HEK293 (cell line): ENCODE results near the gene TNFAIP2.

Source experiments
- CTCF ChIA-PET: fragments of 350-600 bp; formaldehyde crosslinking; extraction: SDS; loops from one replicate; lab custom pipeline; 2021; ENCODE audit warnings: antibody characterized with exemption; lab: Yijun Ruan, JAX
- POLR2A ChIA-PET: fragments of 300-600 bp; formaldehyde crosslinking; extraction: SDS; loops from one replicate; lab custom pipeline; 2020; ENCODE audit warnings: antibody characterized with exemption, inconsistent platforms; lab: Yijun Ruan, JAX
- H3K27ac ChIP-seq: fragments of 200-500 bp; sonication (Bioruptor generic); 2 replicates; pipeline ENCODE4 v1.5.1; 2014; ENCODE audit warnings: low read depth, low read length, control low read depth, inconsistent platforms; ENCODE audit errors: extremely low read depth
- H3K36me3 ChIP-seq, 2 experiments: fragments of 200-500 bp in 1 of 2; sonication (Bioruptor generic) in 1 of 2; 1 replicate in 1 of 2; 2 replicates in 1 of 2; pipeline ENCODE4 v1.5.1; 2014 to 2017; ENCODE audit warnings: inconsistent platforms in 2 of 2, low read length in 2 of 2; ENCODE audit not compliant: control insufficient read depth in 2 of 2, insufficient read depth in 1 of 2
- H3K4me1 ChIP-seq: fragments of 200-500 bp; sonication (Bioruptor generic); 2 replicates; pipeline ENCODE4 v1.5.1; 2014; ENCODE audit warnings: mild to moderate bottlenecking, low read length, inconsistent platforms; ENCODE audit not compliant: control insufficient read depth, insufficient read depth
- H3K4me3 ChIP-seq: 2 replicates; pipeline ENCODE4 v1.5.1; 2011; ENCODE audit warnings: low read depth, mild to moderate bottlenecking, control low read depth, low read length, moderate library complexity
- H3K9me3 ChIP-seq: fragments of 200-500 bp; sonication (Bioruptor generic); 2 replicates; pipeline ENCODE4 v1.5.1; 2014; ENCODE audit warnings: low read depth, low read length, inconsistent platforms; ENCODE audit not compliant: control insufficient read depth, insufficient read depth
- BCL11B ChIP-seq: fragments of 450-650 bp; formaldehyde crosslinking; IDR thresholded peaks from 2 replicates; pipeline ENCODE4 v1.5.1; 2016; ENCODE audit warnings: low read depth, missing biosample characterization, missing genetic modification characterization
- GLIS2 ChIP-seq: fragments of 450-650 bp; formaldehyde crosslinking; IDR thresholded peaks from 2 replicates; pipeline ENCODE4 v1.5.1; 2016; ENCODE audit warnings: missing biosample characterization, missing genetic modification characterization
- SP7 ChIP-seq: fragments of 450-650 bp; formaldehyde crosslinking; IDR thresholded peaks from 2 replicates; pipeline ENCODE4 v1.5.1; 2016; ENCODE audit warnings: missing biosample characterization, missing genetic modification characterization
- ZNF2 ChIP-seq: fragments of 450-650 bp; formaldehyde crosslinking; IDR thresholded peaks from 2 replicates; pipeline ENCODE4 v1.5.1; 2016; ENCODE audit warnings: missing biosample characterization, missing genetic modification characterization
- ZNF221 ChIP-seq: fragments of 450-650 bp; formaldehyde crosslinking; IDR thresholded peaks from 2 replicates; pipeline ENCODE4 v1.5.1; 2017; ENCODE audit warnings: missing biosample characterization, missing genetic modification characterization, borderline replicate concordance
- ZNF391 ChIP-seq: fragments of 450-650 bp; formaldehyde crosslinking; IDR thresholded peaks from 2 replicates; pipeline ENCODE4 v1.5.1; 2016; ENCODE audit warnings: low read depth, missing biosample characterization, missing genetic modification characterization, borderline replicate concordance
- ZNF416 ChIP-seq: fragments of 450-650 bp; formaldehyde crosslinking; IDR thresholded peaks from 2 replicates; pipeline ENCODE4 v1.5.1; 2016; ENCODE audit warnings: missing biosample characterization, missing genetic modification characterization
- ZNF521 ChIP-seq: fragments of 450-650 bp; formaldehyde crosslinking; IDR thresholded peaks from 2 replicates; pipeline ENCODE4 v1.5.1; 2017; ENCODE audit warnings: missing biosample characterization, mild to moderate bottlenecking, missing genetic modification characterization
- ZNF658 ChIP-seq: fragments of 450-650 bp; formaldehyde crosslinking; IDR thresholded peaks from 2 replicates; pipeline ENCODE4; 2016; ENCODE audit warnings: missing biosample characterization, missing genetic modification characterization
- TF ChIP-seq, protein P1 (sequence below): fragments of 450-650 bp; formaldehyde crosslinking; IDR thresholded peaks from 2 replicates; pipeline ENCODE4 v1.5.1; 2017; ENCODE audit warnings: missing biosample characterization, missing genetic modification characterization
- TF ChIP-seq, protein P2 (sequence below): fragments of 450-650 bp; formaldehyde crosslinking; IDR thresholded peaks from 2 replicates; pipeline ENCODE4 v1.5.1; 2017; ENCODE audit warnings: missing biosample characterization, missing genetic modification characterization
- TF ChIP-seq, protein P3 (sequence below): fragments of 450-650 bp; formaldehyde crosslinking; IDR thresholded peaks from 2 replicates; pipeline ENCODE4 v1.5.1; 2016; ENCODE audit warnings: missing biosample characterization, missing genetic modification characterization, borderline replicate concordance
- TF ChIP-seq, protein P4 (sequence below): fragments of 450-650 bp; formaldehyde crosslinking; IDR thresholded peaks from 2 replicates; pipeline ENCODE4 v1.5.1; 2016; ENCODE audit warnings: missing biosample characterization, missing genetic modification characterization
- TF ChIP-seq, protein P5 (sequence below): IDR thresholded peaks from 2 replicates; pipeline ENCODE4 v1.6.1; 2011; ENCODE audit warnings: mild to moderate bottlenecking, low read depth, low read length, borderline replicate concordance

TNFAIP2 gene

DNA sequence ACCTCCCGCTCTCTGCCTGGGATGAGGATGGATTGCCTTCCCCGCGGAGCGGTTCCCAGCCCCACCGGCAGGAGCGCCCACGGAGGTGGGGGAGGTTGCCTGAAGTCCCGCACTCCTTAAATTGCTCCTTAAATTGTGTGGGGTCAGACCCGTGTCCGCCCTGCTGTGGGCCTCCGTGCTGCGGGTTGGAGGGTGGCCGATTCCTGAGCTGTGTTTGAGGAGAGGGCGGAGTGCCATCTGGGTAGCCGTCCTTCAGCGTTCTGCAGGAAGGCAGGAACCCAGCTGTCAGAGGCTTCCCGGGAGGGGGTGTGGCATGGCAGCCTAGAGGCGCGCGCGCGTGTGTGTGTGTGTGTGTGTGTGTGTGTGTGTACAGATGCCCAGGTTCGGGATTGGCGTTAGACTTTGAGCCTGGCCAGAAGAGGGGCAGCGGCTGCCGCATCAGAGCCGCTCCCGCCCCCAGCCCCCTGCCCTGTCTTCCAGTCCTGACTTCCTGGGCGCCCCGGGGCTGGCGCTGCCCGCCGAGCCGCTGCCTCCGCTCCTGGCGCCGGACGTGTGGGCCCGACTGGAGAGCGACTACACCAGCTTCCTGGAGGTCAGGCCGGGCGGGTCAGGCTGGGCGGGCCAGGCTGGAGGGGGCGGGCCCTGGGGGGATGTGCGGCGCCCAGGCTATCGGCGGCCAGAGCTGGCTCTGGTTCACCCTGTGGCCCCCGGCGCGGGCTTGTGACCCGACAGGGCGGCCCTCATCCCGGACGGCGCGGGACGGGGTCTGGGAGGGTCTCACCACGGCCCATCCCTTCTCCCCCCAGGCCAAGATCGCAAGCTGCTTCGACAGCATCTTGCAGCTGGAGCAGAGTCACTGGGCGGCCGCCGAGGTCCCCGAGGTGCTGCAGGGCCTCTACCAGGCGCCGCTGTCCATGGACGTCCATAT is 19.5 kb upstream of the TNFAIP2 start (continued):
- TF ChIP-seq ZNF521 (tag by site-specific recombination) (no peak), ZNF391 (0 out of 2 replicates have a peak, but pooled peaks have one; percentile 27), BCL11B (tag by site-specific recombination) (0 out of 2 replicates have a peak, but pooled peaks have one; percentile 34), SP7 (tag by site-specific recombination) (0 out of 2 replicates have a peak, but pooled peaks have one; percentile 34), ZNF416 (tag by site-specific recombination) (no peak), GLIS2 (tag by site-specific recombination) (peak; percentile 59; the same call in 1 of the 2 replicates)
- TF ChIP-seq, protein P1, sequence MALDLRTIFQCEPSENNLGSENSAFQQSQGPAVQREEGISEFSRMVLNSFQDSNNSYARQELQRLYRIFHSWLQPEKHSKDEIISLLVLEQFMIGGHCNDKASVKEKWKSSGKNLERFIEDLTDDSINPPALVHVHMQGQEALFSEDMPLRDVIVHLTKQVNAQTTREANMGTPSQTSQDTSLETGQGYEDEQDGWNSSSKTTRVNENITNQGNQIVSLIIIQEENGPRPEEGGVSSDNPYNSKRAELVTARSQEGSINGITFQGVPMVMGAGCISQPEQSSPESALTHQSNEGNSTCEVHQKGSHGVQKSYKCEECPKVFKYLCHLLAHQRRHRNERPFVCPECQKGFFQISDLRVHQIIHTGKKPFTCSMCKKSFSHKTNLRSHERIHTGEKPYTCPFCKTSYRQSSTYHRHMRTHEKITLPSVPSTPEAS (tag by site-specific recombination), result peak; percentile 86
- TF ChIP-seq, protein P2, sequence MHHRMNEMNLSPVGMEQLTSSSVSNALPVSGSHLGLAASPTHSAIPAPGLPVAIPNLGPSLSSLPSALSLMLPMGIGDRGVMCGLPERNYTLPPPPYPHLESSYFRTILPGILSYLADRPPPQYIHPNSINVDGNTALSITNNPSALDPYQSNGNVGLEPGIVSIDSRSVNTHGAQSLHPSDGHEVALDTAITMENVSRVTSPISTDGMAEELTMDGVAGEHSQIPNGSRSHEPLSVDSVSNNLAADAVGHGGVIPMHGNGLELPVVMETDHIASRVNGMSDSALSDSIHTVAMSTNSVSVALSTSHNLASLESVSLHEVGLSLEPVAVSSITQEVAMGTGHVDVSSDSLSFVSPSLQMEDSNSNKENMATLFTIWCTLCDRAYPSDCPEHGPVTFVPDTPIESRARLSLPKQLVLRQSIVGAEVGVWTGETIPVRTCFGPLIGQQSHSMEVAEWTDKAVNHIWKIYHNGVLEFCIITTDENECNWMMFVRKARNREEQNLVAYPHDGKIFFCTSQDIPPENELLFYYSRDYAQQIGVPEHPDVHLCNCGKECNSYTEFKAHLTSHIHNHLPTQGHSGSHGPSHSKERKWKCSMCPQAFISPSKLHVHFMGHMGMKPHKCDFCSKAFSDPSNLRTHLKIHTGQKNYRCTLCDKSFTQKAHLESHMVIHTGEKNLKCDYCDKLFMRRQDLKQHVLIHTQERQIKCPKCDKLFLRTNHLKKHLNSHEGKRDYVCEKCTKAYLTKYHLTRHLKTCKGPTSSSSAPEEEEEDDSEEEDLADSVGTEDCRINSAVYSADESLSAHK, result no peak

DNA sequence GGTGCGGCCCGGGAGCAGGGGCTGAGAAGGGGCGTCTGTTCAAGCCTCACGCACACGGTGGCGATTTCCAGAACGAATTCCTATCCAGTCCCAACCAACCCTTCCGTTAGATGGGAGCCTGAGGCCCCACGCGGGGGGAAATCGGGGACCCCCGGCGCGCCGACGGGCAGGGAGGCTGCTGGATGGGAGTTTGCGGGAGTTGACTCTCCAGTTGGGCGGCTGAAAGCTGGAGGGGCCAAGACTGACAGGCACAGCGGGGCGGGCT is 18.9 kb upstream of the TNFAIP2 start:
- no peak for TF ChIP-seq ZNF658 (tag by site-specific recombination)
- TF ChIP-seq, protein P3, sequence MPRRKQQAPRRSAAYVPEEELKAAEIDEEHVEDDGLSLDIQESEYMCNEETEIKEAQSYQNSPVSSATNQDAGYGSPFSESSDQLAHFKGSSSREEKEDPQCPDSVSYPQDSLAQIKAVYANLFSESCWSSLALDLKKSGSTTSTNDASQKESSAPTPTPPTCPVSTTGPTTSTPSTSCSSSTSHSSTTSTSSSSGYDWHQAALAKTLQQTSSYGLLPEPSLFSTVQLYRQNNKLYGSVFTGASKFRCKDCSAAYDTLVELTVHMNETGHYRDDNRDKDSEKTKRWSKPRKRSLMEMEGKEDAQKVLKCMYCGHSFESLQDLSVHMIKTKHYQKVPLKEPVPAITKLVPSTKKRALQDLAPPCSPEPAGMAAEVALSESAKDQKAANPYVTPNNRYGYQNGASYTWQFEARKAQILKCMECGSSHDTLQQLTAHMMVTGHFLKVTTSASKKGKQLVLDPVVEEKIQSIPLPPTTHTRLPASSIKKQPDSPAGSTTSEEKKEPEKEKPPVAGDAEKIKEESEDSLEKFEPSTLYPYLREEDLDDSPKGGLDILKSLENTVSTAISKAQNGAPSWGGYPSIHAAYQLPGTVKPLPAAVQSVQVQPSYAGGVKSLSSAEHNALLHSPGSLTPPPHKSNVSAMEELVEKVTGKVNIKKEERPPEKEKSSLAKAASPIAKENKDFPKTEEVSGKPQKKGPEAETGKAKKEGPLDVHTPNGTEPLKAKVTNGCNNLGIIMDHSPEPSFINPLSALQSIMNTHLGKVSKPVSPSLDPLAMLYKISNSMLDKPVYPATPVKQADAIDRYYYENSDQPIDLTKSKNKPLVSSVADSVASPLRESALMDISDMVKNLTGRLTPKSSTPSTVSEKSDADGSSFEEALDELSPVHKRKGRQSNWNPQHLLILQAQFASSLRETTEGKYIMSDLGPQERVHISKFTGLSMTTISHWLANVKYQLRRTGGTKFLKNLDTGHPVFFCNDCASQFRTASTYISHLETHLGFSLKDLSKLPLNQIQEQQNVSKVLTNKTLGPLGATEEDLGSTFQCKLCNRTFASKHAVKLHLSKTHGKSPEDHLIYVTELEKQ (tag by site-specific recombination), result no peak
- TF ChIP-seq, protein P4, sequence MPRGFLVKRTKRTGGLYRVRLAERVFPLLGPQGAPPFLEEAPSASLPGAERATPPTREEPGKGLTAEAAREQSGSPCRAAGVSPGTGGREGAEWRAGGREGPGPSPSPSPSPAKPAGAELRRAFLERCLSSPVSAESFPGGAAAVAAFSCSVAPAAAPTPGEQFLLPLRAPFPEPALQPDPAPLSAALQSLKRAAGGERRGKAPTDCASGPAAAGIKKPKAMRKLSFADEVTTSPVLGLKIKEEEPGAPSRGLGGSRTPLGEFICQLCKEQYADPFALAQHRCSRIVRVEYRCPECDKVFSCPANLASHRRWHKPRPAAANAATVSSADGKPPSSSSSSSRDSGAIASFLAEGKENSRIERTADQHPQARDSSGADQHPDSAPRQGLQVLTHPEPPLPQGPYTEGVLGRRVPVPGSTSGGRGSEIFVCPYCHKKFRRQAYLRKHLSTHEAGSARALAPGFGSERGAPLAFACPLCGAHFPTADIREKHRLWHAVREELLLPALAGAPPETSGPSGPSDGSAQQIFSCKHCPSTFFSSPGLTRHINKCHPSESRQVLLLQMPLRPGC (tag by site-specific recombination), result no peak
- TF ChIP-seq BCL11B (tag by site-specific recombination), result no peak
- no peak for TF ChIP-seq ZNF221 (tag by site-specific recombination)
- peak; percentile 24; the same call in 1 of the 2 replicates for TF ChIP-seq GLIS2 (tag by site-specific recombination)
- TF ChIP-seq, protein P5, sequence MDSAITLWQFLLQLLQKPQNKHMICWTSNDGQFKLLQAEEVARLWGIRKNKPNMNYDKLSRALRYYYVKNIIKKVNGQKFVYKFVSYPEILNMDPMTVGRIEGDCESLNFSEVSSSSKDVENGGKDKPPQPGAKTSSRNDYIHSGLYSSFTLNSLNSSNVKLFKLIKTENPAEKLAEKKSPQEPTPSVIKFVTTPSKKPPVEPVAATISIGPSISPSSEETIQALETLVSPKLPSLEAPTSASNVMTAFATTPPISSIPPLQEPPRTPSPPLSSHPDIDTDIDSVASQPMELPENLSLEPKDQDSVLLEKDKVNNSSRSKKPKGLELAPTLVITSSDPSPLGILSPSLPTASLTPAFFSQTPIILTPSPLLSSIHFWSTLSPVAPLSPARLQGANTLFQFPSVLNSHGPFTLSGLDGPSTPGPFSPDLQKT, result no peak
- TF ChIP-seq ZNF2, result no peak
- TF ChIP-seq, all 188 proteins: peak for 1
- POLR2A ChIA-PET, result no interaction called here
- CTCF ChIA-PET, result interaction anchor here (0.6 to 4.6 kb wide), 42 partner anchors 9 to 1342 kb away, joined by 3 to 80 read pairs (median 6); partner anchors contain the start of genes EXOC3L4, LBHD2 and TNFAIP2
- no peak overlapping the region for H3K4me3 ChIP-seq
- no peaks in the 10 kb centered on the region for H3K36me3 ChIP-seq
- H3K9me3 ChIP-seq, result no peaks in the 10 kb centered on the region
- H3K4me1 ChIP-seq, result no peaks in the 10 kb centered on the region
- no peak overlapping the region for H3K27ac ChIP-seq
